HG02981 (cell line): ENCODE results near the gene RNASEH1.
A peak's percentile ranks its signal among the peaks of the same experiment; 100 is the strongest.
"Not testable (repeated sequence)": the region's sequence is repeated elsewhere in the genome, so short reads cannot be mapped to it uniquely, and the experiment has no call there.

Source experiments
- ATAC-seq: cut with Tn5 transposase; IDR thresholded peaks from one replicate; pipeline ENCODE4 v1.9.1; 2021; ENCODE audit warnings: mild to moderate bottlenecking, moderate library complexity; ENCODE audit not compliant: unreplicated experiment

RNASEH1 gene

DNA sequence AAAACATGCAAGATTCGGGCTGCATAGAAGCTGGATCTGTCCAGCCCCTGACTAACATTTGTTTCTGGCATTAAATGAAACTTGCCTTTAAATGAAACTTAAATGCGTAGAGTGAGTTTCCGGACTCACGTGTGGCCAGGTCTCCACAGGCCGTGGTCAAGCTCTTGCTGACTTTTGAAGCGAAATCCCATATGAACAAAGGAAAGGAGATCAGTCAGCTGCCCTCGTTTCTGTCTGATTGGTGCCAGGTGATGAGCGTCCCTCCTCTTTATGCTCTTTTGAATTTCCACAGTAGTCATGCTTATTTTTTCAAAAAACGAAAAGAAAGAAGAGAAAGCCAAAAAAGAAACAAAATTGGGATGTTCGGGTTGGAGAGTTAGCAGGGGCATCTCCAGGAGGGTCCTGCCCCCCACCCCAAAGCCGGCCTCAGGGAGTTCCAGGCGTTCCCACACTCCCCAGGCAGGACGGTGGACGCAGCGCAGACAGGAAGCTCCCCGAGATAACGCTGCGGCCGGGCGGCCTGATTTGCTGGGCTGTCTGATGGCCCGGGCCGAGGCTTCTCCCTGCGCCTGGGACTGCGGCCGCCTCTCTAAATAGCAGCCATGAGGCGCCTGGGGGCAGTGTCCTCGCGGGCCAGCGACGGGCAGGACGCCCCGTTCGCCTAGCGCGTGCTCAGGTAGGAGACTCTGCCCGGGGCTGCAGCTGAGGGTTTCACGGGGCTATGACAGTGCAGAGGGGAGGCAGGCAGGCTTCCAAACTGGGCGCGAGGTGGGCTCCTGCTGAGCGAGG, 36.6 kb upstream of the RNASEH1 start, which contains the start of gene COLEC11:
COLEC11 (plus strand) TSS at position 620 of the 789 bp plus-strand sequence. CDS start 9,229 bp downstream, outside the sequence.
- no peak for ATAC-seq

DNA sequence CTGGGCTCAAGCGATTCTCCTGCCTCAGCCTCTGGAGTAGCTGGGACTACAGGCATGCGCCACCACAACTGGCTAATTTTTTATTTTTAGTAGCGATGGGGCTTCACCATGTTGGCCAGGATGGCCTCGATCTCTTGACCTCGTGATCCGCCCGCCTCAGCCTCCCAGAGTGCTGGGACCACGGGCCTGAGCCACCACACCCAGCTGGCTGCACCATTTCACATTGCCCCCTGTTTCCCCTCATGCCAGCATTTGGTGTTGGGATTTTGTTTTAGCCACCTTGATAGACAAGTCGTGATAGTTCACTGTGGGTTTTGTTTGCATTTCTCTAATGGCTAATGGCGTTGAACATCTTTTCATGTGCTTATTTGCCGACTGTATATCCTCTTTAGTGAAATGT, 31.0 kb upstream of the RNASEH1 start:
- no peak for ATAC-seq

GRCh38 chr2:3588084-3588483, 30.0 kb upstream of the RNASEH1 start:
- ATAC-seq: no peak

- ATAC-seq: no peak
Observed at GRCh38 chr2:3587432-3587831, 29.3 kb upstream of the RNASEH1 start.

- ATAC-seq: no peak
Observed at GRCh38 chr2:3587021-3587420, 28.9 kb upstream of the RNASEH1 start.

DNA sequence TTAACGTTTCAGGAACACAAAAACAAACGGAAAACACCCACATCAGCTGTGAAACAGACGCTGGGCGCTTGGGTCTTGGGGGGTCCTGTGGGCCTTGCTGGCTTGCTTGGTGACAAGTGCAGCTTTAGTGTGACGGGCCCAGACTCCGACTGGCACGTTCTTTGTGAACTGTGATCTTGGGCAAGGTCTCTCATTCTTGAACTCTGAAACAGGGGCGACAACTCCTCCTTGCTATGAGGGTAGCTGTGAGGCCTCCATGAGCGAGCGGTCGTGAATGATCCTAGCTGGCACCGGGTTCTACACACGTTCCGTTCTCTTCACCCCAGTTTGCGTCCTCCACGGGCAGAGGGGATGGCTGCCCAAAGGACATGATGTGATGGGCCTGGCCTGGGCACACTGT, 28.1 kb upstream of the RNASEH1 start:
- ATAC-seq: no peak

- no peak for ATAC-seq
Observed at GRCh38 chr2:3585261-3586109, 27.4 kb upstream of the RNASEH1 start.

GRCh38 chr2:3584608-3585260, 26.6 kb upstream of the RNASEH1 start:
- no peak for ATAC-seq

DNA sequence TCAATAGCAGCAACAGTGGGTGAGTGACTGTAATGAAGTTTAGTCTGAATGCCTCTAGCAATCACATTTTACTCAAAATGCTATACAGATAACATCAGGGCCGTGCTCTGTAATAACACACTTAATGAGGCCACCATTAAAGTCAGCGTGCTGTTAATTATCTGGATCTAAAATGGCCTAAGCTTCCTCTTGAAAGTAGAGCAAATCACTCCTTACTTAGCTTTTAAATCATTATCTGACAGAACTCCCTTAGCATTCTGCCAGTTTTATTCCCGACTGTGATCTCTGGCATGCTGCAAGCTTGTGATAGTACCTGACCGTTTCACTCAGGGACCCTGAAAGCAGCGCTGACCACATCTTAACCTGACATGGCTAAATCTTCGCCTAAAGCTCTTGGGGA, 25.9 kb upstream of the RNASEH1 start:
- no peak for ATAC-seq

DNA sequence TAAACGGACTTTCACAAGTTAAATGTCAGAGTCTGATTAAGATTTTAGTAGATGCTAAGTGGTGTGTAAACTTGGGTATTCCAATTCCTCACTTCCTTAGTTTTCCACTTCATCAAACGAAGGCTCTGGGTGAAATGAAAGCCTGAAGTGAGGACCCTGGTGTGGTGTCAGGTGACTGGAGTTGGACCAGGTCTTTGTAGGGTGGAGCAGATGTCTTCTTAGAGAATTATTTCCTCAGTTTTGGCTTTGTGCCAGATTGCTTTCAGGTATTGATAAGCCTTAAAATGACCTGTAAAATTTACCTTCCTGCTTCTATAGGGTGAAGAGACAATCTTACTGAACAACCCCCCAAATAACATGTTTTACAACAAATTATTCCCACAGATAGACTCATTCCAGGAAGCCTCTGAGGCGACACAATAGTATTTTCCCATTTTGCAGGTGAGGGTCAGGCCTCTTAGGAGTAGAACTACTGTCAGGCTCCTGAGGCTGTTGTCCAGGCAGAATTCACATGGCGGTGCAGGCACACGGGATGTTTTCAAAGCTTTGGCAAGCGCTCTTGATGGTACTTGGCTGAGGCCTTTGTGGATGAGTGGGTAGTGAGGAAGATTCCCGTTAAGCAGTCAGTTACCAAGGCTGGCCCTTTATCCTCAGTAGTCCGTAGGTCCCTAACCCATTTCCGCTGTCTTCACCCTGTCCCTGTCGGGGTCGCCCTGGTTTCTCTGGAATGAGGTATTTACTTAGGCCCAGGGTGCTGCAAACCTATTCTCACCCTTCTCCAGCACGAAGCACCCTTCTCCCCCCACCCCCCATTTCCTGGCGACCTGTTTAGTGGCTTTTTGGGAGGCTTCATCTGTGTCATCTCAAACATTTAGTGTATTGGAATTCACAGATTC, 23.5 kb upstream of the RNASEH1 start:
- ATAC-seq: no peak

DNA sequence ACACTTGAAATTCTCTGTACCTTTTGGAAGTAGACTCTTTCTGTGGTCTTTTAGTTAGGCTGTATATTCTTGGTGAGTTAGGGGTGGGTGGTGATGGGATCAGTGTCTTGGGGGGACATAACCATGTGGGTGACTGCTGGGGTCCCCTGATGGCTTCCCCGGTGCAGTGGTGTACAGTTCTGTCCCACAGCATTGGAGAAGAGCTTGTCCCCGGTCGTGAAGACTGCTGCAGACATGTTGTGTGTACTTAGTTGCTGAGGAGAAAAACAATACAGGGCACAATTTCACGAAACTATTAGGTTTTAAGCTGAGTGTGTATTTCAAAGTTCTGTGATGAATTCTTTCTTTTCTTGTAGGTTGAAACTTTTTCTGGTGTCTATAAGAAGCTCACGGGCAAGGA, 22.3 kb upstream of the RNASEH1 start:
- ATAC-seq: no peak

DNA sequence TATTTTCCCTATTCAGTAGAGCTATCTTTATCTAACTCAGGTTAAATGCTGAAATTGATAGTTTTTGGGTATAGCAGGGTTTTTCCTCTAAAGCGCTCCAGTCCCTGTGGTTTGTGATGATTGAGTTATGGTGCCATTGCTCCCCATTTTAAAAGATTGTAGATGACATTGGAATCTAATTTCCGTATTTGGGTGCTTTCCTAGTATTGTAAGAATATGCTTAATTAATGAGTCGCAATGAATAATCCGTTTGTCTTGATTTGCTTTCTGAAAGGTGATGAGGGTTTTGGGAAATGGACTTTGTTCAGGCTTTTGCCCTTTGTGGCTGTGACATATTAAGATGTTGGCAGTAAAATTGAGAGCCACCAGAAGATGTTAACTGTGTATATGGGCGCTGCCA, 20.9 kb upstream of the RNASEH1 start:
- no peak for ATAC-seq

DNA sequence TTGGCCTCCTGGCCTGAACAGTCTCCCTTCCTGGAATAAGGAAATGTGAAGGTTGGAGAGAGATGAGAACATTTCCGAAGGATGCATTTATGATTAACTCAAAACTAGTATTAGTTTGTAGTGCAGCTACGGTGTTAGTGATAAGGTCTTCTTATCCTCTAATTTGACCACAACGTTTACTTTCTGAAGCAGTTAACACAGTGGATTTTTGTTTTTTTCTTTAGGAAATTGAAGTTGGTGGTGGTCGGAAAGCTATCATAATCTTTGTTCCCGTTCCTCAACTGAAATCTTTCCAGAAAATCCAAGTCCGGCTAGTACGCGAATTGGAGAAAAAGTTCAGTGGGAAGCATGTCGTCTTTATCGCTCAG, 18.1 kb upstream of the RNASEH1 start:
- ATAC-seq: not testable (repeated sequence)

GRCh38 chr2:3575534-3576262, 17.6 kb upstream of the RNASEH1 start:
- ATAC-seq: peak; percentile 29

DNA sequence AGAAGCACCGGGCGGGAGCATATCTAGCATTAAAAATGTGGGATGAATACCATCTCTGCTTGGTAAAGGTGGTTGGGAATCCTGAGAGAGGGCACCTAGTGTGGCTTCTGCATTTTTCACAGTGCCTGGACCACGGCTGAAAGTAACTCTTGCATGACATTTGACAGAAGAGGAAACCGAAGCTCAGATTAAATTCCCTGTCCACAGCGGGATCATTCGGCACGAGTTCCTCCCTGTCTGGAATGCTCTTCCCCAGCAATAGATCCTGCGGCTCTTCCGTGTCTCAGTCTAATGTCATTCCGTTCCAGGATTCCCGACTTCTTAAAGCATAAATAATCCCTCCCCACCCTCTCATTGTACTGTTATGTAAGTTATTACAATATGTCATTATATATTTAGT, 16.0 kb upstream of the RNASEH1 start:
- no peak for ATAC-seq

DNA sequence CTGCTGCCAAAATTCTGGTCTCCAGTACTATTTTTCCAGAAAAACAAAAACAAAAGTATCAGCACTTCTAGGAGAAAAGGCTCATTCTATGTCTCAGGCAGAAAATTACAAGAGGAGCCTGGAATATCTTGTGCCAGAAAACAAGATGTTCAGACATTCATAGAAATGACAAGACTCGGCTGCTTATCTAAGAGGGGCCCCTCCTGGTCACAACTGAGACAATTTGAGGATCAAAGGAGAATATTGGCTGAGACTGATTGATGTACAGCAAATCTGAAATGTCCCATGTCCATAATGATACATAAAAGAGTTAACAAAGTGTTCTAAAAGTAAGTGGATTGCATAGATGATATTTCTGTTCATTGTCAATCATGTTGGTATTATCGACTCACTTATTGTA, 14.5 kb upstream of the RNASEH1 start:
- ATAC-seq: no peak

- ATAC-seq: no peak
Observed at GRCh38 chr2:3571284-3571683, 13.2 kb upstream of the RNASEH1 start.

- ATAC-seq: not testable (repeated sequence)
Observed at GRCh38 chr2:3569656-3570055, 11.5 kb upstream of the RNASEH1 start.

DNA sequence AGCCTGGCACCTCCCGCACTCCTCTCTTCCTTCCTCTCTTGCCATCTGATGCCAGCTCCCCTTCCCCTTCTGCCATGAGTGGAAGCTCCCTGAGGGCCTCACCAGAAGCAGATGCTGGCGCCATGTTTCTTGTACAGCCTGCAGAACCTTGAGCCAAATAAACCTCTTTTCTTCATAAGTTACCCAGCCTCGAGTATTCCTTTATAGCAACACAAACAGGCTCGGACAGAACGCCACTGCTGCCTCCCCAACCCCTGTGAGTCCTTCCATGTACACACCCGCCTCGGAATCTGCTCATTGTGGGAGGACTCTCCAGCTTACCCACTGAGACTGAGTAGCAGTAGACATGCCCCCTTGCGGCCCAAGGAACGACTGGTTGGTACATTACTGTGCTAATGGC, 8.7 kb upstream of the RNASEH1 start:
- ATAC-seq: no peak

- ATAC-seq: no peak
Observed at GRCh38 chr2:3565117-3565516, 7.0 kb upstream of the RNASEH1 start.
